H1 (cell line): ENCODE data around the gene SCN4A. TPM values are rescaled to one million over a fixed set of nuclear protein-coding genes. Genes with fewer than 3 reads are reported as not detected.

Experiments
- ASH2L ChIP-seq: fragments of 200-600, 300-600 bp; sonication (generic); IDR thresholded peaks from one replicate; pipeline ENCODE4 v1.7.1; 2017; ENCODE audit warnings: low read length
- BCL11A ChIP-seq, 2 experiments: IDR thresholded peaks; one replicate each; pipeline ENCODE4 v1.6.1; 2011; ENCODE audit warnings: low read depth in 2 of 2, low read length in 2 of 2, mild to moderate bottlenecking in 2 of 2
- GABPA ChIP-seq: IDR thresholded peaks from 2 replicates; pipeline ENCODE4 v1.6.1; 2011; ENCODE audit warnings: mild to moderate bottlenecking, low read length, moderate library complexity, borderline replicate concordance; ENCODE audit not compliant: insufficient read depth
- POLR2A ChIP-seq, 2 experiments: IDR thresholded peaks; 1 replicate in 1 of 2; 2 replicates in 1 of 2; pipeline ENCODE4 v1.6.1; 2011; ENCODE audit warnings: low read depth in 2 of 2, low read length in 2 of 2, mild to moderate bottlenecking in 2 of 2; ENCODE audit errors: control extremely low read depth in 1 of 2
- POLR2AphosphoS5 ChIP-seq: IDR thresholded peaks from 2 replicates; pipeline ENCODE4 v1.6.1; 2011; ENCODE audit warnings: low read depth, low read length
- SP2 ChIP-seq: IDR thresholded peaks from 2 replicates; pipeline ENCODE4 v1.6.1; 2012; ENCODE audit warnings: mild to moderate bottlenecking, low read length, inconsistent platforms
- YY1 ChIP-seq: IDR thresholded peaks from 2 replicates; pipeline ENCODE4 v1.6.1; 2011; ENCODE audit warnings: low read depth, mild to moderate bottlenecking, low read length
- polyA plus RNA-seq, 7 experiments: library from polyadenylated mRNA; depleted of rRNA in 3 of 7; stranded (reverse) in 5 of 7; unstranded in 2 of 7; fragments of >200 nt in 5 of 7; fragments of 200-250 nt in 2 of 7; gene quantifications; 1 replicate in 5 of 7; 2 replicates in 1 of 7; 4 replicates in 1 of 7; pipeline versions ENCODE4 v1.2.1 to v1.2.3, GENCODE V29; 2011 to 2013; ENCODE audit warnings: missing spikeins in 2 of 7, mixed read lengths in 2 of 7
- total RNA-seq: library from RNA; stranded (reverse); fragmentation: NEBNext Ultra II Directional; extraction: Animal tissue kit (Norgen Biotek cat#: 25700); gene quantifications from 2 replicates; pipeline ENCODE4 v1.2.1, GENCODE V29; 2021

Gene SCN4A
- total and polyA plus RNA-seq, 2 of the 8 experiments (the other 6 are each of a cell fraction or from before 2014, with no cell fraction given): 5.0 to 8.5 TPM

DNA sequence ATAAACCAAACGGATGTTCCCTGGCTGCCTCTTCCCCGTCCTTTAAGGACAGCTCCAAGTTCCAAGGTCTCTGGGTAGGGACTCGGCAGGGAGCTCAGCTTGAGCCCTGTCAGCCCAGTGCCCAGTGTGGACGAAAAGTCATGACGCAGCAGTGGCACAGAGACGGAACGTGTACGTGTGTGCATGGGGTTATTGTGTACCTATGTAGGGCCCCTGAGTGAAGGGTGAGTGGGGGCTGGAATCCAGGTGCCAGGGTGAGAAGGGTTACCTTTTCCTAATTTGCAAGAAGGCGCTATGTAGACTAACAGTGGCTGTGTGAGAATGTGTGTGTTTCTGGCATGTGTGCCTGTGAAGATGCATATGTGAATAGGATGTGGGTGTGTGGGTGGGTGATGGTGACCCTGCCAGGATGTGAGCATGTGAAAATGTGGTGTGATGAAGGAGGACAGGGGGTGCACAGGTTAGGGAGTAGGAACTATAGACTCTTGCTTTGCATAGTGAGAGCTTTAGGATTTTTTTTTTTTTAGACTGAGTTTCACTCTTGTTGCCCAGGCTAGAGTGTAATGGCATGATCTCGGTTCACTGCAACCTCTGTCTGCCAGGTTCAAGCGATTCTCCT is 6.0 kb downstream of the SCN4A start (continued):
- TF ChIP-seq POLR2AphosphoS5: no peak
- no peak for TF ChIP-seq SP2
- TF ChIP-seq GABPA: no peak
- TF ChIP-seq BCL11A (IDR thresholded peaks at IDR 0.05; ENCODE audit: low read depth in 2 of 2, low read length in 2 of 2): no peak
- no peak for TF ChIP-seq YY1
- no peak for TF ChIP-seq POLR2A (IDR thresholded peaks at IDR 0.05; ENCODE audit: control extremely low read depth in 1 of 2, low read depth in 2 of 2, low read length in 2 of 2)
- no peak for TF ChIP-seq ASH2L
